ENCODE results near the gene NME4.

NME4 gene

GRCh38 chr16:441447-441846 is 44.4 kb downstream of the NME4 start:
- FAIRE-seq, result no peak

- no peak for FAIRE-seq
These were observed 46.0 kb downstream of the NME4 start for GRCh38 chr16:442976-443375.

GRCh38 chr16:444027-444426 is 47.0 kb downstream of the NME4 start:
- FAIRE-seq, result no peak

DNA sequence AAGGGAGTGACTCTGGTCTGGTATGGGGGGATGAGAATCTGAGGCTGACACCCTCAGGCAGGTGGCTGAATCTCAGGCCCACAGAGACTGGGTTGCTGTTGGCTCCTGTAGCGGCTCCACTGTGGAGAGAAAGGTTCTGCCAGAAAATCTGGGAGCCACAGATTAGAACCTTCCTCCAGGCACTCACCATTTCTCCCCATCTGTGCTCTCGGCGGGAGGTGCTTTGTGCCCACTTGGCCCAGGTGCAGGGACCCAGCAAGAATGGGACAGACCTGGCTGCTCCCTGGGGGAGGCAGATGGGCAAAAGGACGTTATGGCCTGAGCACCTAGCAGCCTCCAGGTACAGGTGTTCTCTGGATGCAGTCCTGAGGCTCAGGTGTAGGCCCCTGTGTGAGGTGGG is 48.6 kb downstream of the NME4 start:
- no peak for FAIRE-seq

Measured in TTC549 (cell line).